HG03103 (cell line): Measurements from ENCODE around the gene UBXN10.
"Not testable (repeated sequence)": the region's sequence is repeated elsewhere in the genome, so short reads cannot be mapped to it uniquely, and the experiment has no call there.

Experiments
- ATAC-seq: cut with Tn5 transposase; IDR thresholded peaks from one replicate; pipeline ENCODE4 v1.9.1; 2021; ENCODE audit warnings: low read depth; ENCODE audit not compliant: unreplicated experiment

UBXN10 gene

DNA sequence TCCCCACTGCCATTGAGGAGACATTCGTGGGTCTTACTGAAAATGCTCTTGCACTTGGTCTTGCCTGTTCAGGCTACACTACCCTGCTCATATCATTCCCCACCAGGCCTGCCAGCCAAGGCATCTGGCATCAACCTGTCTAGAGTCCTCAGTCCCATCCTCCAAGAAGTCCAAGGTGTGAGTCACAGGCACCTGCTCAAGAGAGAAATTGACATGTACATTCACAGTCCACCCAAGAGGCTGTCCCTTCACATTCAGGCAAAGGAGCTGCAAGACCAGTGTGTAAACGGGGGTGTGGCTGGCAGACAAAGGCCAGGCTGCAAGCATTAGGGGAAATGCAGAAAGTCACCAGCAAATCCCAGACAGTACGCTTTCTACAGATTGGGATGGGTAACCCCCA, 13.5 kb downstream of the UBXN10 start:
- ATAC-seq: no peak

DNA sequence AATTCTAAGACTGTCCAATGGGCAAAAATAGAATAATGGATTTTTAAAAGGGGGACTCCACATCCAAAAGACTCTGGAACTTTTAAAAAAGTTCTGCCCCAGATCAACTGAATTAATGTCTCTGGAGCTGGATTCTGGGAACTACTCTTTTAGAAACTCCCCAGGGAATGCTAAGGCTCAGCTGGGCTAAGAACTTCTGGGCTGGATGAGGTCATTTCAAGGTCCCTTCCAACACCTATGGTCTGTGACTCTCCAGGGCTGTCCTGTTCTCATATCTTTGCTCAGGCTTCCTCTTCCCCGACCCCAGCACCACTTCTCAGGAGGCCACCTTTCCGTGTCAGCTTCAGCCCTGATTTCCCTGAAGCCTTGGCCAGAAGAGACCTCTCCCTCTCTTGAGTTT, 13.9 kb downstream of the UBXN10 start:
- no peak for ATAC-seq

DNA sequence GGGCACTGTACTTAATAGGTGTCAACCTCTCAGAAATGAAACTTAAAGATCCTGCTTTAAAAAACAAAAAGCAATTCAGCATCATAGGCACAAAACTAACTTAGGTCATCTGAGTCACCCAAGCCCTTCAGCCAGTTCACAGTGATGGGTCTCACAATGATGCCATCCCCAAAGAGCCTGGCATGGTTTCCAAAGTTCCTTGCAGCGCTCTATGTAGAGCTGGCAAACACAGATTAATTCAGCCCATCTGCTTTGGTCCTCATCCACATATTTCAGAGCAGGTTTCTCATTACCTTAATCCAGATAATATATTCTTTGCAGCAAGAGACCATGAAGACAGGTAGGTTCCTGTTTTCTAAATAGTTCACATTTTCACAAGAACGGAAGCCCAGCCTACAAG, 15.1 kb downstream of the UBXN10 start:
- ATAC-seq: no peak

GRCh38 chr1:20202166-20202565, 16.3 kb downstream of the UBXN10 start:
- no peak for ATAC-seq

GRCh38 chr1:20207546-20207945, 21.6 kb downstream of the UBXN10 start:
- no peak for ATAC-seq

DNA sequence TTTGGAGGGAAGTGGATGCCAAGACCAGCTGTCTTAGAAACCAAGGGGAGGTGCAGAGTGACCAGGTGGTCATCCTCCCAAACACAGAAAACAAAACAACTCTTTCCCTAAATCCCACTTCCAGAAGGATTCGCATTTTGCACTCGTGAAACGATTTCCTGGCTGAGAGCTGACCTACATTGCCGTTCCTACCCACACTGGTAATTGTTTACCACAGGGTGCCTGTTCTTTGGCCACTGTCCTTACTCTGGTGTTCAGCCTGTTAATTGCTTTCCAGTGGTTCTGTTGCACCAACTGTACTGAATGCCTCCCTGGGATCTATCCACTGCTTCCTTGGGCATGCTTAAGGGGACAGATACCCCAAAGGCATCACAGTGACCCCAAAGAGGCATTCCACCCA, 23.6 kb downstream of the UBXN10 start:
- no peak for ATAC-seq

- no peak for ATAC-seq
These were observed 25.0 kb downstream of the UBXN10 start for GRCh38 chr1:20210736-20211460.

GRCh38 chr1:20211511-20211931, 25.6 kb downstream of the UBXN10 start:
- ATAC-seq: no peak

DNA sequence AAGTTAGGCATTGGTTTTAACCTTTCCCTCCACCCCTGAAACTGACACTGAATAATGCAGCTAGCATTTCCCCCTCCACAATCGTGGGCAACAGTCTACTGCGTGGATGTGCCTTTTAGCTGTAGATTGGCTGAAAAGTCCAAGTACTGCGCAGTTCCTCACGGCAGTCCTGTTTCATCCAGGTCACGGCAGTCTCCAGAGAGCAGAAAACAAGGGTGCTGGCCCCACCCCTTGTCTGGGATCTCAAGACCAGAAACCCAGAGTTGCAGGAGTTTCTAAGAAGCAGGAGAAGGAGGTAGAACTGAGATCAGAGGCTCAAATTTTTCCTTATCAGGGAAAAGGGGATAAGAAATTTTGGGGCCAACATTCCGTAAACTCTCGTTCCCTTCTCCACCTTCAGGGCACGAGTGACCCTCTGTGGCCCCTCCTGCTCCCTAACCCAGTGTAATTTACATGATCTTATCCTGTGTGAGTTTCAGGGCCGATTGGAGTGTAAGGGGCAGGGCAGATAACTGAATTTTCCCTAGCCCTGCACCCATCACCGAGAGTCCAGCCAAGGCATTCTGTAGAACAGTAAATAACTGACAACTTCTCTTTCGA, 26.3 kb downstream of the UBXN10 start:
- no peak for ATAC-seq

DNA sequence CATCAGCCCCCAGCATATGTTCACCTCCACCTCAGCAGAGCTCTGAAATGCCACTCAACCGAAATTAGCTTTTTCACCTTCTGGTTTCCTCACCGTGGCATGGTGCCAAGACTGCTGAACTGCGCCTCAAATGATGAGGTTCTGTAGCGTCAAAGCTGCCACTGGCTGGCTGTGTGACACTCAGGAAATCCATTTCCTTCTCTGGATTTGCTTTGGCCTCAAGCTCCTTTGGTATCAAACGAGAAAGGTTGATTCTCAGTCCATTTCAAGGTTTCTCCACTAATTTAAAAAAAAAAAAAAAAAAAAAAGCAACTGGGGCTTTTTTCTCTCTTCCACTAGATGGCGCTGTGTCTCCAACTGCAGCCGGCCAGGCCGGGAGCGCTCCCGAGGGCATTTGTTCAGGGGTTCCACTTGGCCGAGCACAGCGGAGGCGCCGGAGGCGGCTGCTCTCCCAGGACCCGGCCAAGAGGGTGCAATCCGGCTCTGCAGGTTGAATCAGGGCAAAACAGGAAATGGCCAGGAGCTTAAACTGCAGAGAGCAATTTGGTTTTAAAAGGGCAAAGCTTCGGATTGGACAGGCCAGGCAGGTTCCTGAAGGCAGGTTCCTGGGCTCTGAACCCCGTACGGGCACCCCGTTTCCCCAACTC, 26.9 kb downstream of the UBXN10 start:
- no peak for ATAC-seq

DNA sequence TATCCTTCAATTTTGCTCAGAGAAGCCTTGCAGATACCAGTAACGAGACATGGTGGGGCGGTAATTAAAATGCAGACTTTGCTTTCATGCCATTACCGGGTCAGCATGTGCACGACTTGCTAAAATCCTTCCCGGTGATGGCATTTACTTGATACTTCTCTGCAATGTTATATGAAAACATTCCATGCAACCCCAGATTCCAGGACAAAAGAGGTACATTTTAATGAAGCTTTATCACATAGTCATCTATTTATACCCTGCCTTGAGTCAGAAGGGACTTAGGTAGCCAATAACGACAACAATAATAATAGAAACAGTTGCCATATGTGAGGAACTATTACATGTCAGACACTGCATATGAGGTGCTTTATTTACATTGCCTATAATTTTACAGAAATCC, 29.8 kb downstream of the UBXN10 start:
- no peak for ATAC-seq

DNA sequence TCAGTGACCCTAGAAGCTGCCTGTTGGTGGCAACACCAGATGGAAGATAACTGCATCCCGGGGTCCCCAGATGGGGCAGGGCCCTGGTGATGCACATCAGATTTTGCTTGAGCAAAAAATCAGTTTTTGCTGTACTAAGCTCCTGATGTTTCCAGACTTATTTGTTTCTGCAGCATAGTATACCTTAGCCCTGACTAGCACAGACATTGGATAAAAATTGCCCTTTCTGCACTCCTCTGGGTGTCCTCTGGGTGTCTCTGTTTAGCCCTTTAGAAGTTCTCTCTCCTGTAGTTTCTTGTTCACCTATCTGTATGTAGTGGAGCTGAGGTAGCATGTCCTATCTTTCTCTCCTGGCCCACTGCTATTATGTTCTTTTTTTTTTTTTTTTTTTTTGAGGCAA, 30.7 kb downstream of the UBXN10 start:
- no peak for ATAC-seq

GRCh38 chr1:20219053-20219452, 33.2 kb downstream of the UBXN10 start:
- ATAC-seq: not testable (repeated sequence)

- ATAC-seq: no peak
These were observed 34.1 kb downstream of the UBXN10 start for GRCh38 chr1:20220036-20220435.

DNA sequence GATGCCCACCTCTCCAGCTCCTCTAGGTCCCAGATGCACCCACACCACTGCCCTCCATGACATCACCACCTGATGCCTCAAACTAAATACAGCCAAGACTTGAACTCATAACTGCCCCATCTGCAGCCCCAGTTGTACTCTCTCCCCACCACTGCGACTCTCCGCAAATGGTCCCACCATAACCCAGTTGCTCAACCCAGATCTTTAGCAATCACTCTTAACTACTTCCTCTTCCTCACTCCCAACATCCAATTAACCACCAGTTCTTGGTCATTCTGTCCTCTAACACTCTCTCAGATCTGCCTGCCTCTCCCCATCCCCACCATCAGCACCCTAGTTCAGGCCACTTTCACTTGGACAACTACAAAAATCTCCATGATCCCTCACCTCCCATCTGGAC, 37.2 kb downstream of the UBXN10 start:
- ATAC-seq: no peak

DNA sequence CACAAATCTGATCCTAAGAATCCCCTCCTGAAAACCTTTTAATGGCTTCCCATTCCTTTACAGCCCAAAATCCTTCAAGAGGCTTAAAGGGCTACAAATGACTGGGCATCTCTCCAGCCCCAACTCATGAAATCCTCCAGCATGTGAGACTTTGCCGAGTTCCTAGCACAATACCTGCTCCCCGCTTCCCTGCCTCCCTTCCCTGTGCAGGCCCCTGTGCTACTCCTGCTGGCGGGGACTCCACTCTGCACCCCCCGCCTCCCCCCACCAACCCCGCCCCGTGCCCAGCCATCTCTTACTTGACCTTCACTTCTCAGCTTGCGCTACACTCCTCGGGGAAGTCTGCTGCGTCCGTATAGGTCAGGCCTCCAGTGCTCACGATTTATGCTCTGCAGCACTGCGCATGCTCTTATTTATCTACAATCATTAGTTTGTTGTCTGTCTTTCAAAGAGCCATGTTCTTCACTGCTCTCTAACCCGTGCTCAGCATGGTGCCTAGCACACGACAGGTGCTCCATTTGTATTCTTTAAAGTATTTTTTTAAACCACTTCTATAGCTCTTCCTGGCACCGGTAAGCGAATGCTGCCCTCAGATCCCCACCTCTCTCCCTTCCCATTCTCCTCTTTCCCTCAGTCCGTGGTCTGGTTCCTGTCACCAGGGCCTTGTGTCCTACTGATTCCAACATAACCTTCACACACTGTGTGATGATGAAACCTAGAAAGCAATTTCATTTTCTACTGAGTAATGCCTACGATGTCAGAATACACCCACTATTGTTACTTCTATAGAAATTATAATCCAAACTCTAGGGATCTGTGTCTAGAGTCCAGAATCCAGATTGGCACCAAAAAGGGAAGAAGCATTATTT, 37.9 kb downstream of the UBXN10 start:
- no peak for ATAC-seq

GRCh38 chr1:20224546-20224945, 38.6 kb downstream of the UBXN10 start:
- ATAC-seq: no peak

- ATAC-seq: no peak
These were observed 41.8 kb downstream of the UBXN10 start for GRCh38 chr1:20227704-20228103.

- ATAC-seq: no peak
These were observed 42.5 kb downstream of the UBXN10 start for GRCh38 chr1:20228314-20228825.

DNA sequence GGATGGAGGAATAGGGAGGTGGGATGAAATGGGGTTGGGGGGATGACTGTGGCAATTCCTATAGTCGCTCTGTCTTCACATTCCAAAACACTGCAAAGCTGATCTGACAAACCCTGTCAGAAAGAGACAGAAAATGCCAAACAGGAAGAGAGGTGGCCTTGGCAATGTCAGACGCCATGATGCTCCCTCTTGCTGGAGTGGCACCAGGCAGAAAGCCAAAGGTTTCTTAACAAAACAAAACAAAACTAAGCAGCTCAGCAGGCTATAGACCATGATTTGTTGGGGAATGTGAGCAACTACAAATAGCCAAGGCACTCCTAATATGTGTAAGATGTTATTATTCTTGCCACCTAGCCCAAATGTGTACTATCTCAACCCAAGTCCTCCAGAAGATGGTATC, 43.3 kb downstream of the UBXN10 start:
- ATAC-seq: no peak

- not testable (repeated sequence) for ATAC-seq
These were observed 46.7 kb downstream of the UBXN10 start for GRCh38 chr1:20232564-20232963.
